GM18498 (cell line): Measurements from ENCODE around the gene PDF.
A peak's percentile ranks its signal among the peaks of the same experiment; 100 is the strongest.
"Not testable (repeated sequence)": the region's sequence is repeated elsewhere in the genome, so short reads cannot be mapped to it uniquely, and the experiment has no call there.

Experiments used
- ATAC-seq: cut with Tn5 transposase; IDR thresholded peaks from one replicate; pipeline ENCODE4 v1.9.1; 2021; ENCODE audit warnings: mild to moderate bottlenecking, moderate library complexity; ENCODE audit not compliant: unreplicated experiment

PDF gene, protein sequence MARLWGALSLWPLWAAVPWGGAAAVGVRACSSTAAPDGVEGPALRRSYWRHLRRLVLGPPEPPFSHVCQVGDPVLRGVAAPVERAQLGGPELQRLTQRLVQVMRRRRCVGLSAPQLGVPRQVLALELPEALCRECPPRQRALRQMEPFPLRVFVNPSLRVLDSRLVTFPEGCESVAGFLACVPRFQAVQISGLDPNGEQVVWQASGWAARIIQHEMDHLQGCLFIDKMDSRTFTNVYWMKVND

DNA sequence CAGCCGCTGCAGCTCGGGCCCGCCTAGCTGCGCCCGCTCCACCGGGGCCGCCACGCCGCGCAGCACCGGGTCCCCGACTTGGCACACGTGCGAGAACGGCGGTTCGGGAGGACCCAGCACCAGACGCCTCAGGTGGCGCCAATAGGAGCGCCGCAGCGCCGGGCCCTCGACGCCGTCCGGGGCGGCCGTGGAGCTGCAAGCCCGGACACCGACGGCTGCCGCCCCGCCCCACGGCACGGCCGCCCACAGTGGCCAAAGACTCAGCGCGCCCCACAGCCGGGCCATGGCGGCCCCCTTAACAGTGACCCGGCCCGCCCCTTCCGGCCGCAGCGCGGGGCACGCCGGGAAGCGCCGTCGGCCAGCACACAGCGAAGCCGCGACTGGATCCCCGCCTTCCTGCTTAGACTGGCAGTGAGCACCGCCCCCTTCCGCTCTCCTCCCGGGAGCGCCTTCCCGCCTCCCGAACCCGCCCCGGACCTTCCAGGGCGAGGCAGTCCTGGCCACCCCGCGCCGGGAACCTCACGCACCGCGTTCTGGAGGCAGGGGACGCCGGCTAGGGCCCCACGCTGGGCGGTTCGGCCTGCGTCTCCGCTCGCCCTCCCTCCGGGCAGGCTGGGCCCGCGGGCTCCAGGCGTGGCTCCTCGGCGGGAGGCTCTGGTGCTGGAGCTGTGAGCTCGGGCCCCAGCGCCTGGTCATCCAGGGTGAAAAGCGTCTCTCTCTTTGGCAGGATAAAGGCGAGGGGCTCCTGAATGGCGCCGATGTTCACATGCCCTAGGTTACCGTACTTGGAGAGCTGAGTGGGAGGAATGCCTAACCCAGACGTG, at the start of gene PDF:
TSS of gene PDF (minus strand) at position 303 of the 824 bp plus-strand sequence. CDS start at position 285, 18 bp downstream.
- peak; percentile 95 for ATAC-seq

DNA sequence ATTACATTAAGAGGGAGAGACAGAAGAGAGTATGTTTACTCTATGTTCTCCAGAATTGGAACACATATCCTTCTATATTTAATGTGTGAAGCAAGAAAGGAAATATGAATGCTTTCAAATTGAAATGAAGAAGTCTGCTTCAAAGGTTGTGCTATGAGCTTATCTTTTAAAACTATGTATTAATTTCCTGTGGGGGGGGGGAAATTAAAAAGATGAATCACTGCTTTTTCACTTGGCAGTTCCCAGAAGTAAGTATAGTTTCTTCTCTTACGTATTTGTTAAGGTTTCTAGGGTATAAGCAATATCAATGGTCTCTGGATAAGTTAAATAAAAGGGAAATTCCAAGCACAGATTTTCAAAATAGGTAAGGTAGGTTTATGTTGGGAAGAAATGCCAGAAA, 48.4 kb upstream of the PDF start:
- no peak for ATAC-seq

DNA sequence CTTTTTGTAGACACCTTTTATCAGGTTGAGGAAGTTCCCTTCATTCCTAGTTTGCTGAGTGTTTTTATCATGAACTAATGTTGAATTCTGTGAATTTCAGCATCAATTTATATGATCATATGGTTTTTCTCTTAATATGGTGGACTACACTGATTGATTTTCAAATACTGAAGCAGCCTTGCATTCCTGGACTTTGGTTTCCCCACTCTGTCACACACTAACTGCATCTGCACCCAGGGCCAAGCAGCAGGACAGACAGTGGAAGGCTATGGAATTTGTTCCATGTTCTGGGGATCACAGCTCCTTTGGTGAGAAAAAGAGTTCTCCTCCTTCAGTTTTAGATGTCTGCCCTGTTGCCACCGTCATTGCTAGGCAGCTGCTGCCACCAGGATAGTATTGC, 47.6 kb upstream of the PDF start:
- ATAC-seq, result no peak

GRCh38 chr16:69376393-69377059, 46.1 kb upstream of the PDF start:
- ATAC-seq, result no peak

- no peak for ATAC-seq
These were observed 42.6 kb upstream of the PDF start for GRCh38 chr16:69373019-69373418.

DNA sequence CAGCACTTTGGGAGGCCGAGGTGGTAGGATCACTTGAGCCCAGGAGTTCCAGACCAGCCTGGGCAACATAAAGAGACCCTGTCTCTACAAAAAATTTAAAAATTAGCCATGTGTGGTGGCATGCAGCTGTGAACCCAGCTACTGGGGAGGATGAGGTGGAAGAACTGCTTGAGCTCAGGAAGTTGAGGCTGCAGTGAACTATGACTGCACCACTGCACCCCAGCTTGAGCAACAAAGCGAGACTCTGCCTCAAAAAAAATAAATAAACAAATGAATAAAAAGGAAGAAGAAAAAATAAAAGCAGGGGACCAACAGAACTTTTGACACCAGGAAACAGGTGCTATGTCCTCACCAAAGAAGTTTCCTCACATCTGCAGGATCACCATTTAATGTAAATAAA, 41.2 kb upstream of the PDF start:
- no peak for ATAC-seq

DNA sequence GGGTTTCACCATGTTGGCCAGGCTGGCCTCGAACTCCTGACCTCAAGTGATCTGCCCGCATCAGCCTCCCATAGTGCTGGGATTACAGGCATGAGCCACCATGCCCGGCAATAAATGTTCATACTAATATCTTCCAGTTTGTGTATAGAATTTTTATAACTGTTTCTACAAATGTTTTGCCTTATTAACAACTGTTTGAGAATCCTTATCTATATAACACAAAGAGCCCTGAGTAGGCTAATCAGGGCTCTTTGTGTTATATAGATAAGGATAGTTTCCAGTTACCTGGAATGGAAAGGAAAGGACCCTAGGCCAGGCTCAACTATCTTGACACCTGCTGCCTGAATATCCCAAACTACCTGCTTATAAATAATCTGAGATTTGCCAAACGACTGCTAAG, 38.5 kb upstream of the PDF start:
- no peak for ATAC-seq

GRCh38 chr16:69367980-69368379, 37.6 kb upstream of the PDF start:
- ATAC-seq, result no peak

DNA sequence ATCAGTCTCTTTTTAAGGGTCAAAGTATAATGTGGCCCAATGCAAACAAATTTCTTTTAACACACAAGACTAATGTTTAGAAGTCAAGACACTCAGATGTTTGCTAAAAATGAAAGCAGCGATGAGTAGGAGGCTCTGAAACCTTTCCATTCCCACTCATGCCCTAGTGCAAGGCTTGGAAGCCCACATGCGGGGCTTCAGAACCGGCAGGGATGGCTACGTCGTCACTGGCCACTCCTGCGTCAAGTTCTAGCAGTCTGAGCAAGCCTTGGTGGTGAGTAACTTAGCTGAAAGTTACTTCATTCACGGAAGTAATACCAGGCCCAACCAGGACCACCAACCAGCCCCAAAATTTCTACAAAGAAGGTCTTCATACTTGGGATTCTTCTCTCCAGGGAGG, 36.0 kb upstream of the PDF start:
- no peak for ATAC-seq

GRCh38 chr16:69365901-69366300, 35.5 kb upstream of the PDF start:
- ATAC-seq, result no peak

- ATAC-seq, result no peak
These were observed 33.7 kb upstream of the PDF start for GRCh38 chr16:69364088-69364487.

- ATAC-seq, result no peak
These were observed 32.9 kb upstream of the PDF start for GRCh38 chr16:69363281-69363717.

DNA sequence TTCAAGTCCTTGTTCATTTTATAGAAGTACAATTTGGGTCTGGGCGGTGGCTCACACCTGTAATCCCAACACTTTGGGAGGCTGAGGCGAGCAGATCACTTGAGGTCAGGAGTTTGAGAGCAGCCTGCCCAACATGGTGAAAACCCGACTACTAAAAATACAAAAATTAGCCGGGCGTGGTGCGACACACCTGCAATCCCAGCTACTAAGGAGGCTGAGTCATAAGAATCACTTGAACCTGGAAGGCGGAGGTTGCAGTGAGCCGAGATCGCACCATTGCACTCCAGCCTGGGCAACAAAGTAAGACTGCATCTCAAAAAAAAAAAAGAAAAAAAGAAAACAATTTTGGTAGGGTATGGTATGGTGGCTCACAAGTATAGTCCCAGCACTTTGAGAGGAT, 29.7 kb upstream of the PDF start:
- ATAC-seq, result not testable (repeated sequence)

DNA sequence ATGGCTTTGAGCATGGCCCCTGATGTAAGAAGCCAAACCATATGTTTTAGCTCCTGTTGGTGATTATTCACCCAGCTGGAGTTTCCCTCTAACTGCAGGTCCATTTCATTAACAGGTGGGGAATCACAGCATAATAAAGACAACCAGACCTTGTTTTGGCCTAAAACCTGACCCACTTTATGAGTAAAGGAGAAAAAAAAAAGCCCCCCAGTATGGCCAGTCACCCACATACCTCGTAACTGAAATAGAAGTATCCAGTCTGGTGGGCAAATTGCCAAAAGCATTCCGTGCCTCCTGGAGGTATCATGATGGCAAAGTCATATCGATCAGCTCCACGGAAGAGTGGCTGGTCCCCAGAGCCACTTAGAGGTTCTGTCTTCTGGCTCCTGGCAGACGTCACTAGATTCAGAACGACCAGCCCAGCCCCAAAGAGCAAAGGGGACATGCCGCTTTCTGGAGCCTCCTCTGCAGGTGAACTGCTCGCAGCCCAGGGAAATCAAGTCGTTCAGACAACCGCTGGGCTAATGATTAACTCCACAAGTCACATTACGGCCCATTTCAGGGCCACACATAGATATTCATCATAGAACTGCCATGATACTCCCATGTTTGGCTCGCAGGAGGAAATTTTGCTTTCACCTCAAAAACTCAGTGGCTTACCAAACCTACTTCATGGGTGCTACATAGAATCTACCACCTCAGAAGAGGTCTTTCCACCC, 21.1 kb upstream of the PDF start, which contains the start of gene TMED6:
TSS of gene TMED6 (minus strand) at position 478 of the 719 bp plus-strand sequence. CDS start at position 445, 33 bp downstream.
- ATAC-seq, result no peak

- no peak for ATAC-seq
These were observed 20.2 kb upstream of the PDF start for GRCh38 chr16:69350536-69351133.

- ATAC-seq, result no peak
These were observed 19.1 kb upstream of the PDF start for GRCh38 chr16:69349536-69349935.

DNA sequence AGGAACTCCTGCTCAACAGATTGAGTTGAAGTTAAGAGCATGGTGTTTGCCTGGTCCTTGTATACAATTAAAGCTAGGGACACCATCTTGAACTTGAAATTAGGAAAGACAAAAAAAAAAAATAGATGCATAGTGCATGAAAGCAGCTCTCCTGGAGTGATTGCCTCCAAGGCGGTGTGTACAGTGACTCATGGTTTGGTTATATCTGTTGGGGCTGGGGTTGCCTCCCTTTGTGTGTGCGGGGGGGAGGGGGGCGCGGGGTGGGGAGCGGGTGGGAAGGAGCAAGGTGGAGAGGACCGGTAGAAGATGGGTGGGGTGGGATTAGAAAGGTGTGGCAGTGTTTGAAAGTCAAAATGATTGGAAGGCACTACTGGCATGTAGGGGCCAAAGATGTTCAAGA, 17.8 kb upstream of the PDF start:
- ATAC-seq, result no peak

- no peak for ATAC-seq
These were observed 16.3 kb upstream of the PDF start for GRCh38 chr16:69346683-69347082.

- ATAC-seq, result no peak
These were observed 15.5 kb upstream of the PDF start for GRCh38 chr16:69345923-69346322.

DNA sequence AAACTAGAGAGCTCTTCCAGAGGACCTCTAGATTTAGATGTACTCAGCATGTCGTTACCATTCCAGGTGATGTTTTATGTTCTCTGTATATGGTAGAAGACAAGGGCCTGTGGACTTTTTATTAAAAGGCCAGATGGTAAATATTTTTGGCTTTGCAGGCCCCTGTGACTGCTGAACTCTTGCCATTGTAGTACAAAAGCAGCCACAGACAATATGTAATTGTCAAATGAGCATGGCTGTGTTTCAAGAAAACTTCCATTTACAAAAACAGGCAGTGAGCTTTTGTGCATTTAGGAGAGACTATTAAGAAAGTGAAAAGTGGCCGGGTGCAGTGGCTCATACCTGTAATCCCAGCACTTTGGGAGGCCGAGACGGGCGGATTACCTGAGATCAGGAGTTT, 13.8 kb upstream of the PDF start:
- ATAC-seq, result no peak
